T-helper 22 cell (primary cell): ENCODE measurements around the gene THAP8.

ENCODE experiments used
- DNase-seq: peaks from one replicate; pipeline ENCODE4 v3.0.0-alpha.2; 2020; ENCODE audit warnings: low read depth

THAP8 gene

DNA sequence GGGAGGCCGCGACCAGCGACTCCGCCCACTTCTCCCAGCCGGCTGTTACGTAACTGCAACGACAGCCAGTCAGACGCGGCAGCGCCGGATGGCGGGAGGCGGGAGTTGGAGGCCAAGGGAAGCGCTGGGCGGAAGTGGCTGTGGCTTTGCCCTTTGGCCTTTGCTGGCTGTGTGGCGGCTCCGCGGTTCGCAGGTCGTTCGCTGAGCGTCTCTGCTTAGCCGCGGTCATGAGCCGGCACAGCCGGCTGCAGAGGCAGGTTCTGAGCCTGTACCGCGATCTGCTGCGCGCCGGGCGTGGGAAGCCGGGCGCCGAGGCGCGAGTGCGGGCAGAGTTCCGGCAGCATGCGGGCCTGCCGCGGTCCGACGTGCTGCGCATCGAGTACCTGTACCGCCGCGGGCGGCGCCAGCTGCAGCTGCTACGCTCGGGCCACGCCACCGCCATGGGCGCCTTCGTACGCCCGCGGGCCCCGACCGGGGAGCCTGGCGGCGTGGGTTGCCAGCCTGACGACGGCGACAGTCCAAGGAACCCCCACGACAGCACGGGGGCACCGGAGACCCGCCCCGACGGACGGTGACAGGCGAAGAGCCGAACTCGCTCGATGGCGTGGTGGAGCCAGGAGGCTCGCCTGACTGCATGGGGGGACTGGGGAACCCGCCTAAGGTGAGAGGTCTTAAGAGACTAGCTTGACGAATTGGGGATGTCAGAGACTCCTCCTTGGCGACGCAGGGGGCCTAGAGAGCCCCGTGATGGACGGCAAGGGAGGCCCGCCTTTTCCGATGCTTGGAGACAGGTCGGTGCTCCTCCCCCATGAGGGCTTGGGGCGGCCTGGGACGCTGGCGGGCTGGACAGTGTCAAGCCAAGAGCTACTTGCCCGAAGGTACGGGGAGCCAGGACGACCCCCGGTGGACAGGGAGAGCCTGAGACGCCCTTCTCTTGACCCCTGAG, 58.8 kb downstream of the THAP8 start, which contains the start of gene SDHAF1:
Gene SDHAF1 (plus strand): TSS at position 141 of the 946 bp plus-strand sequence. CDS start 87 bp downstream, at position 228.
- peak; percentile 85 for DNase-seq

DNA sequence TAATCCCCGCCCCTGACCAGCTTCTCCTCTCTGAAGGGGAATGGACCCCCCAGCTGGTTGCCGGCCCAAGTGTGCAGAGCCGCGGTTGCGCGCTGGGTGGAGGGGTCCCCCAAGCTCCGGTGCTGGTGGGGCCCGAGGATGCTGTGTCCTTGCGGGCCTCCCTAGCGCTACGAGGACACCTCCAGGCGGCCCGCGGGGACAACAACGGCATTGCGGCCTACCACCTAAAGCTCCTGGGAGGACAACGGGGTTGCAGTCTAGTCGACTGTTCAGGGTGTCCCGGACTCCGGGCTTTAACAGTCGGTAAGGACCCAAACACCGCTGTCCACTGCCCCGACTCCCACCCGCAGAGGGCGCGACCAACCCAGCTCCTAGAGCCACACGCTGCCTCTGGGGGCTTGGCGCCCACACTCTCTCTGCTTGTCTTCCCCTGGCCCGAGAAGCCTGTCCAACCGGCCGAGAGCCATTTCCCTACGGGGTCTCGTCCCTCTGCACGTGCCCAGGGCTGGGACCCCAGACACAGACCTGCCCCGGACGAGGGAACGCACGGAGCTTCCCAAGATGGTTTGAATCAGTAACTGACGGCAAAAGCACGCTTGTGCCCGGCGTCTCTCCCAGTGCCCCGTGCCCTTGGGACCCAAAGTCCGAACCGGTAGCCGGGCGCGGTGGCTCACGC, 60.0 kb downstream of the THAP8 start:
- DNase-seq: no peak

DNA sequence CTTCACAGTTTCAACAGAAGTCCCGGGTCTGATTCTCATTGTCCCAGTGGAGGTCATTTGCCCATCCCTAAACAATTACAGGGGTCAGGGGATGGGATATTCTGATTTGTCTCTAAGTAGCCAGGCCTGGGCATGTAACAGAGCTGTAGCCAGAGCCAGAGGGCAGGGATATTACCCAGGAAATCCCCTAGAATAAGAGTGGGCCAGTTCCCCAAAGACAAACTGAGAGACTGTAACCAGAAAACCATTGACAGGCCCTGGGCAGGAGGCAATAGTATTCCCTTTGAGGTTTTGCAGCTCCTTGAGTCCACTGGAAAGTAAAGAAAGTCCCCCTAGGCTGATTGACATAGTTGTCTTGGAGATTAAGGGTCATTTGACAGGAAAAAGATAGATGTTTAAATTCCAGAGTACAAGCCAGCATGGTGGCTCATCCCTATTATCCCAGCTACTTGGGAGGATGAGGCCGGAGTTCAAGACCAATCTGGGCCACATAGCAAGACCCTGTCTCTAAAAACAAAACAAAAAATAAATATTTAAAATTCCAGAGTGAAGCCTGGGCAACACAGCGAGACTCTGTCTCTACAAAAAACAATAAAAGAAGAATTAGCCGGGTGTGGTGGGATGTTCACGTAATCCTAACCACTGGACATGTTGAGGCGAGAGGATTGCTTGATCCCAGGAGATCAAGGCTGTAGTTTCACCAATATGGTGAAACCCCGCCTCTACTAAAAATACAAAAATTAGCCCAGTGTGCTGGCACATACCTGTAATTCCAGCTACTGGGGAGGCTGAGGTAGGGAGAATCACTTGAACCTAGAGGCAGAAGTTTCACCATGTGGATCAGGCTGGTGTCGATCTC, 60.9 kb downstream of the THAP8 start:
- DNase-seq: no peak

DNA sequence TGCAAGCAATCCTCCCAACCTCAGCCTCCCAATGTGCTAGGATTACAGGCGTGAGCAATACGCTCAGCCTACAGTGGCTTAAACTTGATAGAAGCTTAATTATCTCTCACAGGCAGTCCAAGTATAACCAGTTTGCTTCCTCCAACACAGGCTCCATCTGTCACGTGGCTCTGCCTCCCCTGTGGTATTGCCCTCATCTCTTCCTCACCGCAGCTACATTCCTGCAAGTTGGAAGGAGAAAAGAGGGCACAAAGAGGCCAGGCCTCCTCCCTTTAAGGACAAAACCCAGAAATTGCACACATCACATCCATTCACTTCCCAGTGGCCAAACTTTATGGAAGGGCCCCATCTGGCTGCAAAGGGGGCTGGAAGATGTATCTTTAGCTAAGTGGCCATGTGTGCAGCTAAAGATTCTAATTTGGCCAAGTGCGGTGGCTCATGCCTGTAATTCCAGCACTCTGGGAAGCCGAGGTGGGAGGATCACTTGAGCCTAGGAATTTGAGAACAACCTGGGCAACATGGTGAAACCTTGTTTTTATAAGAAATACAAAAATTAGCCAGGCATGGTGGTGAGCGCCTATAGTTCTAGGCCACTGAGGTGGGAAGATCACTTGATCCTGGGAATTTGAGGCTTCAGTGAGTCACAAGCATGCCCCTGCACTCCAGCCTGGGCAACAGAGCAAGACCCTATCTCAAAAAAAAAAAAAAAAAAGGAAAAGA, 62.2 kb downstream of the THAP8 start:
- no peak for DNase-seq

DNA sequence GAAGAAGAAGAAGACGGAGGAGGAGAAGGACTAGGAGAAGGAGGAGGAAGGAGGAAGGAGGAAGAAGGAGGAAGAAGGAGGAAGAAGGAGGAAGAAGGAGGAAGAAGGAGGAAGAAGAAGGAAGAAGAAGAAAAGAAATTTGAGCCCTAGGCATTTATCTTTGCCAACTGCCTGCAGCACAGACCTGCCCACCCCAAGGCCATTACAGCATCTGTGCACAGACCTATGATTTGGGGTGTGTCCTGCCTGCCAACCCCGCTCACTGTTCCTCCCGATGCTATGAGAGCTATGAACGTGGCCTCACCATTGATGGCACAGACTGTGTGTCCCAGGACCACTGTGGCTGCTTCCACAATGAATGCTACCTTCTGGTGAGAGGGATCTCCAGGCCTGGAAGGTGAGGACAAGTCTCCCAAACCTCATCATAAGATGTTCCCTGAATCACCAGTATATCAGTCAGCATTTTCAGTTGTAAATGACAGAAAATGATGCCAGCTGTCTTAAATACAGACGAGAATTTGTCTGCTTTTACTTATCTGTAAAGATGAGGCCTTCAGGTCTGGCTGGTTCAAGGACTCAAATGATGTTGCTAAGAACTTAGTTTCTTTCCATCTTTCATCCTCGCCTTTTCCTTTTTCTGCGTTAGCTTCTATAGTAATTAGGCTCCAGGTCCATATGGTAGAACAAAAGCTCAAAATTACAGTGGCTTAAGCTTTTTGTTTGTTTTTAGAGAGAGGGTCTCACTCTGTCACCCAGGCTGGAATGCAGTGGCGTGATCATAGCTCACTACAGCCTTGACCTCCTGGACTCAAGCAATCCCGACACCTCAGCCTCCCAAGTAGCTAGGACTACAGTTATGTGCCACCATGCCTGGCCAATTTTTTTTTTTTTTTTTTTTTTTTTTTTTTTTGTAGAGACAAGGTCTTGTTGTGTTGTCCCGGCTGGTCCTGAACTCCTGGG, 63.0 kb downstream of the THAP8 start:
- DNase-seq: no peak

DNA sequence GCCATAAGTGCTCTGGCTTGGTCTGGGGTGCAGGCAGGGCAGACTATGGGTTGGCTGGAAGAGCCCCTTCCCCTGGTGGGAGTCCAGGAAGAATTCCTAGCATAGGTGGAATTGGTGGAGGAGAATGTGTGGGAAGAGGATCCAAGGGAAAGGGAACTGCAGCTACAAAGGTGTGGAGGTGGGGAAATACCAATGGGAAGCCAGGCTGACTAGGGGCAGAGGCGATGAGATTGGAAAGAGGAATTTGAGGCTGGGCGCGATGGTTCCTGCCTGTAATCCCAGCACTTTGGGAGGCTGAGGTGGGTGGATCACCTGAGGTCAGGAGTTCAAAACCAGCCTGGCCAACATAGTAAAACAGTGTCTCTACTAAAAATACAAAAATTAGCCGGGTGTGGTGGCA, 63.9 kb downstream of the THAP8 start:
- no peak for DNase-seq

DNA sequence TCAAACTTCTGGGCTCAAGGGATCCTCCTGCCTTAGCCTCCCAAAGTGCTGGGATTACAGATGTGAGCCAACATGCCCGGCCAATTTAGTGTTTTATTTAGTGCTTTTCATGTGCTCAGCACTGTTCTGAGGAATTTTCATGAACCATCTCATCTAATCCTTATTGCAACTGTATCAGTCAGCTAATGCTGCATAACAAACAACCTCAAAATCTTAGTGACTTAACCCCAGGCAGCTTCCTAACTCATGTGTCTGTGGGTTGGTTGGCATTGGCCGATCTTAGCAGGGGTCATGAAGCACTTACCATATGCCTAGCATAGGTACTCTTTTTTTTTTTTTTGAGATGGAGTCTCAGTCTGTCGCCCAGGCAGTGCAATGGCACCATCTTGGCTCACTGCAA, 65.3 kb downstream of the THAP8 start:
- no peak for DNase-seq

DNA sequence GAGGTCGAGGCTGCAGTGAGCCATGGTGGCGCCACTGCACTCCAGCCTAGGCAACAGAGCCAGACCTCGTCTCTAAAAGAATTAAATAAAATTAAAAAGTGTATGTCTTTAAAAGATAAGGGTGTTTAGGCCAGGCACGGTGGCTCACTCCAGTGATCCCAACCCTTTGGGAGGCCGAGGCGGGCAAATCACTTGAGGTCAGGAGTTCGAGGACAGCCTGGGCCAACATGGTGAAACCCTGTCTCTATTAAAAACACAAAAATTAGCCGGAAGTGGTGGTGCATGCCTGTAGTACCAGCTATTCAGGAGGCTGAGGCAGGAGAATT, 66.6 kb downstream of the THAP8 start:
- DNase-seq: no peak

DNA sequence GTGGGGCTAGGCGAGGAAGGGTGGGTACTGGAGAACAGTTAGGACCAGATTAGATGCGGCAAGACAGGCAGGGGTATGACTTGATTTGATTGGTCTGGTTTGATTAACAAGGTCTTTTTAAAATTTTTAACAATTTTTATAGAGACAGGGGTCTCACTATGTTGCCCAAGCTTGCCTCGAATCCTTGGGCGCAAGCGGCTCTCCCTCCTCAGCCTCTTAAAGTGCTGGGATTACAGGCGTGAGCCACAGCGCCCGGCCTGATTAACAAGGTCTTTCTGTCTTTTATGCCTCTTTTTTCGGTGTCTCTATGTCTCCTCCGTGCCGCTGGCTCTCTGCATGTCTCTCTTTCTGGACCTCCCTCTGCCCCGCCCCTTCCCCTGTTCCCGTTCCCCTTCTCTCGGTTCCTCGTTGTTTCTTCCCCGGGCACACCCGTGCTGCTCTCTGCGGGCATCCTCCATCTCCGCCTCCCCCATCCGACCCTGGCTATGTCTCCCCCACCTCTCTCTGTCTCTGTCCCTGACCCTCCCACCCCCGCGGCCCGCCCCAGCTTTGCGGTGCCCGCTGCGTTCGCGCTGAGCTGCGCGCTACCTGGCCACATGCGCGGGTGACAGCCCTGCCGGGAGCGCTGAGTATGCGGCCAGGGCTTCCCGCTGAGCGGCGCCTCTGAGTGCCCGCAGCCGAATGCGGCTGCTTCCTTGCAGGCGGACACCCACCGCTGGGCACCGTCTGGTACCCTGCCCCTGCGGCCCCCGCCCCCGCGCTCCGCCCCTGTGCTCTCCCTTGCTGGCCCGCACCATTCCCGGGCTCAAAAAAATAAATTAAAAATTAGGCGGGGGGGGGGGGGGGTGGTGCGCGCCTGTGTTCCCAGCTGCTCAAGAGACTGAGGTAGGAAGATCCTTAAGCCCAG, 67.2 kb downstream of the THAP8 start:
- no peak for DNase-seq

DNA sequence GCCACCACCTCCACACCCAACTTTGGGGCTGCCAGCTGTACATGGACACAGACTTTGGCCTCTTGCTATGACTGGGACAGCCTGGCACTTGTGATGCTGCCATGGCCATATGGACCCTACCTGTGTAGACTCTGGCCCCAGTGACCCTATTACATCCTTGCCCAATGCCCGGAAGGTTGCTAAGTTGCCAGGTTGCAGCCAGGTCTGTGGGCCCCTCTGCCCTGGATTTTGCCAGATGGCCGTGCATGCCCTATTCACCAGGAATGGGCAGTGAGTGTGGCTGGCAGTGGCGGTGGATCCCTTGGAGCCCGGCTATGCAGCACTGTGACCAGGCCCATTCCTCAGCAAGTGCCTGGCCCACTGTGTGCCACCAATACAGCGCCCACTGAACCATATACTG, 68.0 kb downstream of the THAP8 start:
- no peak for DNase-seq
